Measurements from ENCODE around the gene PGM1. TPM values are rescaled to one million over a fixed set of nuclear protein-coding genes. Genes with fewer than 3 reads are reported as not detected.

The PGM1 gene
- total RNA-seq, 1 experiment from 2014 or later = 77.2 TPM

- TF ChIP-seq TCF7L2 (IDR thresholded peaks at IDR 0.05; ENCODE audit: low read depth, low read length) = no peak
- no TSS peak for BruUV-seq (replicated peaks)
- ChIA-PET CTCF (no interaction called here), POLR2A (no interaction called here)
- DNase-seq (ENCODE audit: low read depth, low spot score) = no peak
- in situ Hi-C loops (cut with HindIII; ENCODE audit: low pct_unique_long_range_greater_than_20kb, low sequenced_read_pairs) = no loop called here
- Histone ChIP-seq H3K27ac (ENCODE audit: low read length) (no peak overlapping the region), H3K4me3 (ENCODE audit: low read depth in 2 of 2, low read length in 2 of 2) (no peak overlapping the region), H3K36me3 (ENCODE audit: control insufficient read depth, insufficient read depth, low read length) (no peaks in the 10 kb centered on the region), H3K4me1 (ENCODE audit: control insufficient read depth, insufficient read depth, low read length) (no peaks in the 10 kb centered on the region), H3K27me3 (ENCODE audit: control insufficient read depth, insufficient read depth, low read length) (no peaks in the 10 kb centered on the region), H3K9me3 (ENCODE audit: control insufficient read depth, insufficient read depth, low read depth, low read length) (no peaks in the 10 kb centered on the region)
- intact Hi-C loops (cut with micrococcal nuclease; ENCODE audit: unreplicated experiment) = no loop called here
- ATAC-seq = no peak
Measured at GRCh38 chr1:63602629-63603028, 9.4 kb downstream of the PGM1 start.

DNA sequence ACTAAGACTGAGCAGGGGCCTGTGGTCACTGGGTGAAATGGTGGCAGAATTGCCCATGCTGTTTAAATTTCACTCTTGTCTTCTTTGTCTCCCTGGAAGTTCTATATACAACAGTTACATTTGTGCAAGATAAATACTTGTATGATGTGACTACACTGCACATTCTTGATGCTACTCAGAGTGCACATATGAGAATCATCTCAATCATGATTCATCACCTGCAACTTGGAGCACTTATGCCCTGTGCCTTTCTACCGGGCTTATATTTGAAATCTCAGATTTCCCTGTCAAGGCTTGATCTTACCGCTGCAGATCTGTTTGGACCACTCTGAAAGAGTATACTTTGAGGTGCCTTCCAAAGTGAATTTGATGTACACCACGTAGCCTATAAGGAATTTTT, 10.6 kb downstream of the PGM1 start:
- ATAC-seq (no peak), DNase-seq (ENCODE audit: low read depth, low spot score) (no peak)
- Histone ChIP-seq H3K36me3 (ENCODE audit: control insufficient read depth, insufficient read depth, low read length) (no peaks in the 10 kb centered on the region), H3K9me3 (ENCODE audit: control insufficient read depth, insufficient read depth, low read depth, low read length) (no peaks in the 10 kb centered on the region), H3K4me3 (ENCODE audit: low read depth in 2 of 2, low read length in 2 of 2) (no peak overlapping the region), H3K27me3 (ENCODE audit: control insufficient read depth, insufficient read depth, low read length) (no peaks in the 10 kb centered on the region), H3K4me1 (ENCODE audit: control insufficient read depth, insufficient read depth, low read length) (no peaks in the 10 kb centered on the region), H3K27ac (ENCODE audit: low read length) (no peak overlapping the region)
- ChIA-PET CTCF (no interaction called here), POLR2A (no interaction called here)
- intact Hi-C loops (cut with micrococcal nuclease; ENCODE audit: unreplicated experiment) = no loop called here
- in situ Hi-C loops (cut with HindIII; ENCODE audit: low pct_unique_long_range_greater_than_20kb, low sequenced_read_pairs) = no loop called here
- BruUV-seq (replicated peaks) = no TSS peak
- TF ChIP-seq, protein P1, sequence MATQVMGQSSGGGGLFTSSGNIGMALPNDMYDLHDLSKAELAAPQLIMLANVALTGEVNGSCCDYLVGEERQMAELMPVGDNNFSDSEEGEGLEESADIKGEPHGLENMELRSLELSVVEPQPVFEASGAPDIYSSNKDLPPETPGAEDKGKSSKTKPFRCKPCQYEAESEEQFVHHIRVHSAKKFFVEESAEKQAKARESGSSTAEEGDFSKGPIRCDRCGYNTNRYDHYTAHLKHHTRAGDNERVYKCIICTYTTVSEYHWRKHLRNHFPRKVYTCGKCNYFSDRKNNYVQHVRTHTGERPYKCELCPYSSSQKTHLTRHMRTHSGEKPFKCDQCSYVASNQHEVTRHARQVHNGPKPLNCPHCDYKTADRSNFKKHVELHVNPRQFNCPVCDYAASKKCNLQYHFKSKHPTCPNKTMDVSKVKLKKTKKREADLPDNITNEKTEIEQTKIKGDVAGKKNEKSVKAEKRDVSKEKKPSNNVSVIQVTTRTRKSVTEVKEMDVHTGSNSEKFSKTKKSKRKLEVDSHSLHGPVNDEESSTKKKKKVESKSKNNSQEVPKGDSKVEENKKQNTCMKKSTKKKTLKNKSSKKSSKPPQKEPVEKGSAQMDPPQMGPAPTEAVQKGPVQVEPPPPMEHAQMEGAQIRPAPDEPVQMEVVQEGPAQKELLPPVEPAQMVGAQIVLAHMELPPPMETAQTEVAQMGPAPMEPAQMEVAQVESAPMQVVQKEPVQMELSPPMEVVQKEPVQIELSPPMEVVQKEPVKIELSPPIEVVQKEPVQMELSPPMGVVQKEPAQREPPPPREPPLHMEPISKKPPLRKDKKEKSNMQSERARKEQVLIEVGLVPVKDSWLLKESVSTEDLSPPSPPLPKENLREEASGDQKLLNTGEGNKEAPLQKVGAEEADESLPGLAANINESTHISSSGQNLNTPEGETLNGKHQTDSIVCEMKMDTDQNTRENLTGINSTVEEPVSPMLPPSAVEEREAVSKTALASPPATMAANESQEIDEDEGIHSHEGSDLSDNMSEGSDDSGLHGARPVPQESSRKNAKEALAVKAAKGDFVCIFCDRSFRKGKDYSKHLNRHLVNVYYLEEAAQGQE (IDR thresholded peaks at IDR 0.05; ENCODE audit: insufficient read depth in 1 of 2, low read depth in 2 of 2, low read length in 1 of 2) = no peak
- TF ChIP-seq POLR2AphosphoS5 (IDR thresholded peaks at IDR 0.05; ENCODE audit: low read depth, low read length) = no peak
- no peak for TF ChIP-seq TCF7L2 (IDR thresholded peaks at IDR 0.05; ENCODE audit: low read depth, low read length)
- TF ChIP-seq SIN3A (IDR thresholded peaks at IDR 0.05; ENCODE audit: borderline replicate concordance, insufficient read depth, low read depth, low read length) = no peak
- TF ChIP-seq CTCF (IDR thresholded peaks at IDR 0.05) = no peak

DNA sequence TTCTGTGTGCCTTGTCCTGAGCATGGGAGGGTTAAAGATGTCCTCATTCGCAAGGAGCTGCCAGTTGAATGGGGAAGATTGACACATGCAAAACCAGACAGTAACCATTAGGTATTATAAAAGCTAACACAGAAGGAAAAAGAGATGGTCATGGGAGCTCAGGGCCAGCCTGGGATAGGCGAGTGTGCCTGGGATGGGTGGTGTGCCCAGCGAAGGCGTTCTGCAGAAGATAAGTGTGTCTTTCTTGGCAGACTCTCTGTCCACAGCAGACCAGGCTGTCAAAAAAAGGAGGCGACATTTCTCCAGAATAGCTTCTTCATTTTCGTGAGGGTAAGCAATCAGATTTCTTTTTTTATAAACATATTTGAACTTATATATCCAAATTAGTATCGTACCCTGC, 14.1 kb downstream of the PGM1 start:
- Histone ChIP-seq H3K27me3 (ENCODE audit: control insufficient read depth, insufficient read depth, low read length) (no peaks in the 10 kb centered on the region), H3K27ac (ENCODE audit: low read length) (no peak overlapping the region), H3K4me1 (ENCODE audit: control insufficient read depth, insufficient read depth, low read length) (peaks cover 9% of the 10 kb centered on the region), H3K4me3 (ENCODE audit: low read depth in 2 of 2, low read length in 2 of 2) (no peak overlapping the region), H3K36me3 (ENCODE audit: control insufficient read depth, insufficient read depth, low read length) (no peaks in the 10 kb centered on the region), H3K9me3 (ENCODE audit: control insufficient read depth, insufficient read depth, low read depth, low read length) (no peaks in the 10 kb centered on the region)
- TF ChIP-seq, protein P1 (IDR thresholded peaks at IDR 0.05; ENCODE audit: insufficient read depth in 1 of 2, low read depth in 2 of 2, low read length in 1 of 2) = no peak
- TF ChIP-seq POLR2AphosphoS5 (IDR thresholded peaks at IDR 0.05; ENCODE audit: low read depth, low read length) (no peak), SIN3A (IDR thresholded peaks at IDR 0.05; ENCODE audit: borderline replicate concordance, insufficient read depth, low read depth, low read length) (no peak), TCF7L2 (IDR thresholded peaks at IDR 0.05; ENCODE audit: low read depth, low read length) (no peak), CTCF (IDR thresholded peaks at IDR 0.05) (no peak)
- intact Hi-C loops (cut with micrococcal nuclease; ENCODE audit: unreplicated experiment) = no loop called here
- ChIA-PET CTCF (no interaction called here), POLR2A (no interaction called here)
- DNase-seq (ENCODE audit: low read depth, low spot score) (no peak), ATAC-seq (no peak)
- in situ Hi-C loops (cut with HindIII; ENCODE audit: low pct_unique_long_range_greater_than_20kb, low sequenced_read_pairs) = no loop called here
- no TSS peak for BruUV-seq (replicated peaks)

Measured in Panc1 (cell line).